Karpas-422 (cell line): ENCODE results near the gene NRARP. TPM values are rescaled to one million over a fixed set of nuclear protein-coding genes. Genes with fewer than 3 reads are reported as not detected.

Source experiments
- DNase-seq: peaks from one replicate; pipeline ENCODE4 v3.0.0-alpha.2; 2015
- H2AFZ ChIP-seq: fragments of 200-600 bp; sonication (generic); 2 replicates; pipeline ENCODE4 v1.6.1; 2014; ENCODE audit warnings: antibody characterized with exemption, low read length, mixed read lengths
- H3K27ac ChIP-seq: fragments of 200-600 bp; sonication (generic); 2 replicates; pipeline ENCODE4 v1.5.1; 2014; ENCODE audit warnings: mild to moderate bottlenecking, low read length, moderate library complexity
- H3K27me3 ChIP-seq: fragments of 200-600 bp; sonication (generic); 2 replicates; pipeline ENCODE4 v1.6.1; 2014; ENCODE audit warnings: low read length, mixed read lengths
- H3K36me3 ChIP-seq: fragments of 200-600 bp; sonication (generic); 2 replicates; pipeline ENCODE4 v1.6.1; 2014; ENCODE audit warnings: low read length, mixed read lengths; ENCODE audit not compliant: insufficient read depth
- H3K4me1 ChIP-seq: fragments of 200-600 bp; sonication (generic); 2 replicates; pipeline ENCODE4 v1.6.1; 2014; ENCODE audit warnings: mild to moderate bottlenecking, low read length, mixed read lengths
- H3K4me2 ChIP-seq: fragments of 200-600 bp; sonication (generic); 2 replicates; pipeline ENCODE4 v1.6.1; 2014; ENCODE audit warnings: low read length, low read depth, mild to moderate bottlenecking; ENCODE audit not compliant: poor library complexity, severe bottlenecking
- H3K4me3 ChIP-seq: fragments of 200-600 bp; sonication (generic); 2 replicates; pipeline ENCODE4 v1.5.1; 2014; ENCODE audit warnings: mild to moderate bottlenecking, antibody characterized with exemption, low read length, mixed read lengths
- H3K79me2 ChIP-seq: fragments of 200-600 bp; sonication (generic); 2 replicates; pipeline ENCODE4 v1.6.1; 2014; ENCODE audit warnings: mild to moderate bottlenecking, low read length, mixed read lengths
- H3K9ac ChIP-seq: fragments of 200-600 bp; sonication (generic); 2 replicates; pipeline ENCODE4 v1.6.0; 2014; ENCODE audit warnings: low read length
- H3K9me2 ChIP-seq: fragments of 200-600 bp; sonication (generic), shearing (Covaris generic); replicated peaks from 2 replicates; pipeline ENCODE4 v1.6.0; 2014; ENCODE audit warnings: mild to moderate bottlenecking, low read length, moderate library complexity; ENCODE audit not compliant: insufficient read depth
- H3K9me3 ChIP-seq: fragments of 300-700, 200-600 bp; sonication (generic); 2 replicates; pipeline ENCODE4 v1.6.1; 2014; ENCODE audit warnings: low read length, mixed read lengths
- H4K20me1 ChIP-seq: fragments of 200-600 bp; sonication (generic); 2 replicates; pipeline ENCODE4 v1.6.1; 2014; ENCODE audit warnings: mild to moderate bottlenecking, antibody characterized with exemption, low read length, low read depth; ENCODE audit not compliant: insufficient read depth
- total RNA-seq: library from RNA; depleted of rRNA; stranded (reverse); fragments of >200 nt; shearing (Covaris generic); gene quantifications from 2 replicates; pipeline ENCODE4 v1.2.3, GENCODE V29; 2014; ENCODE audit warnings: low replicate concordance

Gene NRARP
- total RNA-seq, 1 experiment from 2014 or later: 1.4 TPM

GRCh38 chr9:137319011-137319738 lies 17.1 kb upstream of the NRARP start:
- no peaks in the 10 kb centered on the region for H4K20me1 ChIP-seq
- H3K4me2 ChIP-seq: no peak overlapping the region
- no peaks in the 10 kb centered on the region for H3K9me2 ChIP-seq
- no peaks in the 10 kb centered on the region for H3K36me3 ChIP-seq
- peaks cover 10% of the 10 kb centered on the region for H3K4me1 ChIP-seq
- H3K9ac ChIP-seq: no peak overlapping the region
- no peaks in the 10 kb centered on the region for H3K9me3 ChIP-seq
- no peak overlapping the region for H3K27ac ChIP-seq
- DNase-seq: no peak
- H3K79me2 ChIP-seq: no peaks in the 10 kb centered on the region
- no peaks in the 10 kb centered on the region for H3K27me3 ChIP-seq
- H2AFZ ChIP-seq: no peak overlapping the region
- H3K4me3 ChIP-seq: no peak overlapping the region

- no peak for DNase-seq
- no peaks in the 10 kb centered on the region for H3K9me3 ChIP-seq
- H3K4me2 ChIP-seq: no peak overlapping the region
- H2AFZ ChIP-seq: no peak overlapping the region
- H3K79me2 ChIP-seq: no peaks in the 10 kb centered on the region
- H3K4me1 ChIP-seq: peaks cover 10% of the 10 kb centered on the region
- no peaks in the 10 kb centered on the region for H3K27me3 ChIP-seq
- H4K20me1 ChIP-seq: no peaks in the 10 kb centered on the region
- no peaks in the 10 kb centered on the region for H3K36me3 ChIP-seq
- H3K9ac ChIP-seq: no peak overlapping the region
- no peaks in the 10 kb centered on the region for H3K9me2 ChIP-seq
- H3K27ac ChIP-seq: no peak overlapping the region
- no peak overlapping the region for H3K4me3 ChIP-seq
These were observed 16.5 kb upstream of the NRARP start for GRCh38 chr9:137318602-137319001.

DNA sequence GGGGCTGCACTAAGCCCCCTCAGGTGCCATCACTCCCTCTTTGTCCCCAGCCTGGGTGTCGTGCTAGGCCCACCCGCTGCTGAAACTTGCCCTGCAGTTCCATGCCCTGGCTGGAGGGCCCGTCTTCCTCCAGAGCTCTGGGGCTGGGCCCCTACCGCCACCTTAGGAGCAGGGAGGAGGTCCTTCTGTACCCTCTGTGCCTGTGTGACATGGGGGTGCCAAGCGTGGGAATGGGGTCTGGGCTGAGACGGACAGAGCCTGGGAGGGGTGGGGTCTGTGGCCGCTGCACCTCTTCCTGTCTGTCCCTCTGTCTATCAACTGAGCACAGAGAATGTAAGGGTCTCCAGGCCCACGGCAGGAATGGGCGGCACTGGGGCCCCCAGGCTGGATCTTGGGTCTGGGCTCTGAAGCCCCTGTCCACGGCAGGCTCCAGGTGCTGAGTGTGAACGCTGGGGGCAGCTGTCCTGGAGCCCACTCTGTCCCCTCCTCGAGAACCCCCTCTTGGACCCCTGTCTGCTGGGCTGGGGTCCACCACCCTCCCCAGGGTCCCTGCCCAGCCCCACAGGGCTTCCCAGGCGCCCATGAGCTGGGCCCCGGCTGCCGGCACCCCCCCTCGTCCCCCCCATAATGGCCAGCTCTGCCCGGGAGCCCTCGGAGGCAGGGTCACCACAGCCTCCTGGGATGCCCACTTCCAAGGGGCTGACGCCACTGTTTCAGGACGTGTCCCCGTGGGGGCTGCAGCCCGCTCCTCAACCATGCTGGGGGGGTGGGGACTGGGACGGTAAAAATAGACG lies 15.8 kb upstream of the NRARP start:
- Histone ChIP-seq H3K9ac (no peak overlapping the region), H3K79me2 (no peaks in the 10 kb centered on the region), H3K27ac (no peak overlapping the region), H3K4me3 (no peak overlapping the region), H3K36me3 (no peaks in the 10 kb centered on the region), H3K4me1 (peaks cover 10% of the 10 kb centered on the region), H3K4me2 (no peak overlapping the region), H4K20me1 (no peaks in the 10 kb centered on the region), H2AFZ (no peak overlapping the region), H3K9me3 (no peaks in the 10 kb centered on the region), H3K9me2 (no peaks in the 10 kb centered on the region), H3K27me3 (no peaks in the 10 kb centered on the region)
- DNase-seq: no peak

DNA sequence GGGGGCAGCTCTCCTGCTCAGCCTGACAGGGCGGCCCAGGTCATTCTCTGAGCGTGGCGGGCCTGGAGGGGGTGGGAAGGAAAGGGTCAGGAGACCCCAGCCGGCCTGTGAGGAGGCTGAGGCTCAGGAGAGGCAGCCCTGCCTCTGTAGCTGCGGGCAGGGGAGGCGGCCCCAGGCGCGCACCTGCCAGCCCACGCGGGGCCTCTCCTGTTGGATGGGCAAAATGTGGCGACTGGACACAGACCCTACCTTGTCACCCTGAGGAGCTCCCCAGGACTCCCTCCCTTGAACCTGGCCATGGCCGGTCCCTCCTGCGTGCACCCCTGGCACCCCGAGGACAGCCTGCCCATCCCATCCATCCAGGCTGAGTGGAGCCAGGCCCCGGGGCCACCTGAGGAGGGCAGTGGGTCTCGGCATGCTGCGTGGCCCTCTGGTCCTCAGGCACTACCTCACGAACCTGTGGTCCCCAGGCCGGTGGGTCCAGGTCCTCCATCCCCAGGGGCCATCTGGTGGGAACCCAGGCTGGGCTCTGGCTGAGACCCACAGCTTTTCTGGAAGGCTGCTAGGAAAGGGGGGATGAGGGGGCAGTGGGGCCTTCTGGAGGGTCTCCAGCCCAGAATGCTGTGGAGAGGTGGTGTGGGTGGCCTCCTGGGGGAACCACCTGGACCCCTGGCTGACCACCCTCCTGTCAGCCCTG lies 15.1 kb upstream of the NRARP start:
- Histone ChIP-seq H3K36me3 (no peaks in the 10 kb centered on the region), H3K4me1 (peaks cover 10% of the 10 kb centered on the region), H3K79me2 (no peaks in the 10 kb centered on the region), H3K9me2 (no peaks in the 10 kb centered on the region), H3K4me2 (no peak overlapping the region), H3K4me3 (no peak overlapping the region), H3K9ac (no peak overlapping the region), H2AFZ (no peak overlapping the region), H3K27me3 (no peaks in the 10 kb centered on the region), H3K27ac (no peak overlapping the region), H3K9me3 (no peaks in the 10 kb centered on the region), H4K20me1 (no peaks in the 10 kb centered on the region)
- DNase-seq: no peak

- H3K9me3 ChIP-seq: no peaks in the 10 kb centered on the region
- H3K4me1 ChIP-seq: peaks cover 10% of the 10 kb centered on the region
- H3K4me2 ChIP-seq: no peak overlapping the region
- no peaks in the 10 kb centered on the region for H3K79me2 ChIP-seq
- H3K9me2 ChIP-seq: no peaks in the 10 kb centered on the region
- DNase-seq: no peak
- no peaks in the 10 kb centered on the region for H4K20me1 ChIP-seq
- no peaks in the 10 kb centered on the region for H3K36me3 ChIP-seq
- no peak overlapping the region for H3K9ac ChIP-seq
- no peak overlapping the region for H2AFZ ChIP-seq
- no peak overlapping the region for H3K27ac ChIP-seq
- no peak overlapping the region for H3K4me3 ChIP-seq
- no peaks in the 10 kb centered on the region for H3K27me3 ChIP-seq
These were observed 14.2 kb upstream of the NRARP start for GRCh38 chr9:137316012-137316981.

DNA sequence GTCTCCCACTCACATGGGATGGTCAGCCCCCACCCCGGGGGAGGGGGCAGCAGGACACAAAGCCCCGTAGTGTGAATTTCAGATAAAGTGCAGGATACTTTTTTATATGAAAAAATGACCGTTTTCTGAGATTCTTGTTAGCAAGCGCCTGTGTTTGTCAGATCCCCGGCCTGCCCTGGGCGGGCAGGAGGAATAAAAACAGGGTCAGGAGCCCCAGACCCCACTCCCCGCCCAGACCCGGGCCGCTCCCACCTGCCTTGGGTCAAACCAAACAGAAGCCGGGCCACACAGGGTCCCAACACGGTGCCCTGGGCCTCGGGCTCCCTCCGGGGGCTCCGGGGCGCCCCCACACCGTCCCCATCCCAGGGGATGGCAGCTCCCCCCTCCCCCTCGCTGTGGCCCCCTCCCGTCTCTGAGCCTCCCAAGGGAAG lies 13.5 kb upstream of the NRARP start:
- Histone ChIP-seq H3K9me2 (no peaks in the 10 kb centered on the region), H3K9me3 (no peaks in the 10 kb centered on the region), H3K27ac (no peak overlapping the region), H3K79me2 (no peaks in the 10 kb centered on the region), H3K27me3 (no peaks in the 10 kb centered on the region), H3K4me1 (peaks cover 10% of the 10 kb centered on the region), H3K9ac (no peak overlapping the region), H3K4me3 (no peak overlapping the region), H3K4me2 (no peak overlapping the region), H3K36me3 (no peaks in the 10 kb centered on the region), H4K20me1 (no peaks in the 10 kb centered on the region), H2AFZ (no peak overlapping the region)
- no peak for DNase-seq

- no peak for DNase-seq
- Histone ChIP-seq H3K4me2 (no peak overlapping the region), H2AFZ (no peak overlapping the region)
These were observed 12.8 kb upstream of the NRARP start for GRCh38 chr9:137314561-137315560.

More at GRCh38 chr9:137314561-137315560, 12.8 kb upstream of the NRARP start:
- Histone ChIP-seq H3K9me2 (no peaks in the 10 kb centered on the region), H3K4me1 (peaks cover 7% of the 10 kb centered on the region; the same call in 1 of the 2 replicates), H3K36me3 (no peaks in the 10 kb centered on the region), H3K4me3 (no peak overlapping the region), H4K20me1 (no peaks in the 10 kb centered on the region), H3K27me3 (no peaks in the 10 kb centered on the region), H3K27ac (no peak overlapping the region), H3K79me2 (no peaks in the 10 kb centered on the region), H3K9me3 (no peaks in the 10 kb centered on the region), H3K9ac (no peak overlapping the region)
